ENCODE measurements around the gene TNFRSF25.

The TNFRSF25 gene

GRCh38 chr1:6483761-6484117 lies 17.8 kb upstream of the TNFRSF25 start:
- no peaks in the 10 kb centered on the region for H3K79me2 ChIP-seq (ENCODE audit: control insufficient read depth, insufficient read depth, low read length)
- no peak overlapping the region for H2BK15ac ChIP-seq (replicated peaks; ENCODE audit: low read depth)
- no peaks in the 10 kb centered on the region for H3K36me3 ChIP-seq (ENCODE audit: control insufficient read depth, insufficient read depth, low read length)
- H3K4me1 ChIP-seq (ENCODE audit: control insufficient read depth, low read depth, low read length): no peaks in the 10 kb centered on the region
- DNase-seq: no peak
- no peak overlapping the region for H3K23ac ChIP-seq (ENCODE audit: low read length)
- H3K4ac ChIP-seq (ENCODE audit: low read depth, low read length): no peak overlapping the region
- no peak overlapping the region for H4K8ac ChIP-seq (ENCODE audit: low read depth, low read length)
- no peaks in the 10 kb centered on the region for H3K79me1 ChIP-seq (ENCODE audit: low read length)
- no peak overlapping the region for H2BK120ac ChIP-seq (ENCODE audit: low read depth, low read length)
- no CpG with 5 or more reads among the region's 7 CpGs for WGBS (ENCODE audit: extremely low coverage, insufficient coverage, low lambda C conversion rate)
- no peak overlapping the region for H4K5ac ChIP-seq (ENCODE audit: low read length)
- H2AK5ac ChIP-seq (ENCODE audit: low read length): no peak overlapping the region
- no peak overlapping the region for H3K9ac ChIP-seq (ENCODE audit: low read length)
- no peak overlapping the region for H3K56ac ChIP-seq (ENCODE audit: low read length)
- no peak overlapping the region for H3K4me3 ChIP-seq (ENCODE audit: low read length)
- no peak overlapping the region for H3K18ac ChIP-seq (ENCODE audit: low read length)
- no peak overlapping the region for H3K4me2 ChIP-seq (ENCODE audit: low read length)
- H2BK5ac ChIP-seq (ENCODE audit: low read length): no peak overlapping the region
- H3K27ac ChIP-seq (ENCODE audit: low read depth, low read length): no peak overlapping the region
- H3K27me3 ChIP-seq (ENCODE audit: insufficient read depth, low read length, poor library complexity): no peaks in the 10 kb centered on the region

- no peaks in the 10 kb centered on the region for H3K79me1 ChIP-seq (ENCODE audit: low read length)
- H3K4ac ChIP-seq (ENCODE audit: low read depth, low read length): no peak overlapping the region
- no peak for DNase-seq
- no peaks in the 10 kb centered on the region for H3K27me3 ChIP-seq (ENCODE audit: insufficient read depth, low read length, poor library complexity)
- H3K9ac ChIP-seq (ENCODE audit: low read length): no peak overlapping the region
- H3K4me1 ChIP-seq (ENCODE audit: control insufficient read depth, low read depth, low read length): no peaks in the 10 kb centered on the region
- H2BK5ac ChIP-seq (ENCODE audit: low read length): no peak overlapping the region
- no peak overlapping the region for H2BK15ac ChIP-seq (replicated peaks; ENCODE audit: low read depth)
- H3K4me2 ChIP-seq (ENCODE audit: low read length): no peak overlapping the region
- no peak overlapping the region for H3K4me3 ChIP-seq (ENCODE audit: low read length)
- H2BK120ac ChIP-seq (ENCODE audit: low read depth, low read length): no peak overlapping the region
- H3K79me2 ChIP-seq (ENCODE audit: control insufficient read depth, insufficient read depth, low read length): no peaks in the 10 kb centered on the region
- H3K27ac ChIP-seq (ENCODE audit: low read depth, low read length): no peak overlapping the region
- H4K8ac ChIP-seq (ENCODE audit: low read depth, low read length): no peak overlapping the region
- H3K56ac ChIP-seq (ENCODE audit: low read length): no peak overlapping the region
- no peak overlapping the region for H3K23ac ChIP-seq (ENCODE audit: low read length)
- no peak overlapping the region for H4K5ac ChIP-seq (ENCODE audit: low read length)
- no peaks in the 10 kb centered on the region for H3K36me3 ChIP-seq (ENCODE audit: control insufficient read depth, insufficient read depth, low read length)
- H2AK5ac ChIP-seq (ENCODE audit: low read length): no peak overlapping the region
- WGBS (ENCODE audit: extremely low coverage, insufficient coverage, low lambda C conversion rate): no CpG with 5 or more reads among the region's 14 CpGs
- H3K18ac ChIP-seq (ENCODE audit: low read length): no peak overlapping the region
These were observed 17.2 kb upstream of the TNFRSF25 start for GRCh38 chr1:6483017-6483760.

- Histone ChIP-seq H3K4me2 (ENCODE audit: low read length) (no peak overlapping the region), H3K4me3 (ENCODE audit: low read length) (no peak overlapping the region), H2AK5ac (ENCODE audit: low read length) (no peak overlapping the region), H3K79me1 (ENCODE audit: low read length) (no peaks in the 10 kb centered on the region), H2BK120ac (ENCODE audit: low read depth, low read length) (no peak overlapping the region), H2BK15ac (replicated peaks; ENCODE audit: low read depth) (no peak overlapping the region), H3K18ac (ENCODE audit: low read length) (no peak overlapping the region), H4K8ac (ENCODE audit: low read depth, low read length) (no peak overlapping the region), H3K56ac (ENCODE audit: low read length) (no peak overlapping the region), H3K4ac (ENCODE audit: low read depth, low read length) (no peak overlapping the region), H3K27ac (ENCODE audit: low read depth, low read length) (no peak overlapping the region), H3K4me1 (ENCODE audit: control insufficient read depth, low read depth, low read length) (no peaks in the 10 kb centered on the region), H4K5ac (ENCODE audit: low read length) (no peak overlapping the region), H3K27me3 (ENCODE audit: insufficient read depth, low read length, poor library complexity) (no peaks in the 10 kb centered on the region), H3K9ac (ENCODE audit: low read length) (no peak overlapping the region), H2BK5ac (ENCODE audit: low read length) (no peak overlapping the region), H3K79me2 (ENCODE audit: control insufficient read depth, insufficient read depth, low read length) (no peaks in the 10 kb centered on the region), H3K36me3 (ENCODE audit: control insufficient read depth, insufficient read depth, low read length) (no peaks in the 10 kb centered on the region), H3K23ac (ENCODE audit: low read length) (no peak overlapping the region)
- no peak for DNase-seq
- no CpG with 5 or more reads among the region's 5 CpGs for WGBS (ENCODE audit: extremely low coverage, insufficient coverage, low lambda C conversion rate)
These were observed 15.8 kb upstream of the TNFRSF25 start for GRCh38 chr1:6481820-6482219.

GRCh38 chr1:6477039-6477820 lies 11.3 kb upstream of the TNFRSF25 start:
- Histone ChIP-seq H3K9ac (ENCODE audit: low read length) (no peak overlapping the region), H3K4me2 (ENCODE audit: low read length) (no peak overlapping the region), H2AK5ac (ENCODE audit: low read length) (no peak overlapping the region), H3K27ac (ENCODE audit: low read depth, low read length) (no peak overlapping the region), H4K5ac (ENCODE audit: low read length) (no peak overlapping the region), H4K8ac (ENCODE audit: low read depth, low read length) (no peak overlapping the region), H3K4ac (ENCODE audit: low read depth, low read length) (no peak overlapping the region), H3K79me1 (ENCODE audit: low read length) (no peaks in the 10 kb centered on the region), H2BK15ac (replicated peaks; ENCODE audit: low read depth) (no peak overlapping the region), H3K4me3 (ENCODE audit: low read length) (no peak overlapping the region), H3K18ac (ENCODE audit: low read length) (no peak overlapping the region), H3K56ac (ENCODE audit: low read length) (peak overlapping the region; percentile 60), H3K36me3 (ENCODE audit: control insufficient read depth, insufficient read depth, low read length) (peaks cover 3% of the 10 kb centered on the region), H3K27me3 (ENCODE audit: insufficient read depth, low read length, poor library complexity) (no peaks in the 10 kb centered on the region), H3K79me2 (ENCODE audit: control insufficient read depth, insufficient read depth, low read length) (no peaks in the 10 kb centered on the region), H2BK120ac (ENCODE audit: low read depth, low read length) (no peak overlapping the region), H2BK5ac (ENCODE audit: low read length) (no peak overlapping the region), H3K4me1 (ENCODE audit: control insufficient read depth, low read depth, low read length) (no peaks in the 10 kb centered on the region), H3K23ac (ENCODE audit: low read length) (peak overlapping the region; percentile 45)
- no CpG with 5 or more reads among the region's 24 CpGs for WGBS (ENCODE audit: extremely low coverage, insufficient coverage, low lambda C conversion rate)
- no peak for DNase-seq

GRCh38 chr1:6476483-6476882 lies 10.5 kb upstream of the TNFRSF25 start:
- no peaks in the 10 kb centered on the region for H3K79me2 ChIP-seq (ENCODE audit: control insufficient read depth, insufficient read depth, low read length)
- no peak overlapping the region for H4K5ac ChIP-seq (ENCODE audit: low read length)
- H2BK15ac ChIP-seq (replicated peaks; ENCODE audit: low read depth): no peak overlapping the region
- peaks cover 3% of the 10 kb centered on the region for H3K36me3 ChIP-seq (ENCODE audit: control insufficient read depth, insufficient read depth, low read length)
- no peak for DNase-seq
- H3K4ac ChIP-seq (ENCODE audit: low read depth, low read length): no peak overlapping the region
- peak overlapping the region; percentile 25 for H3K56ac ChIP-seq (ENCODE audit: low read length)
- H2AK5ac ChIP-seq (ENCODE audit: low read length): no peak overlapping the region
- H3K4me1 ChIP-seq (ENCODE audit: control insufficient read depth, low read depth, low read length): no peaks in the 10 kb centered on the region
- H4K8ac ChIP-seq (ENCODE audit: low read depth, low read length): no peak overlapping the region
- no peaks in the 10 kb centered on the region for H3K27me3 ChIP-seq (ENCODE audit: insufficient read depth, low read length, poor library complexity)
- H3K4me2 ChIP-seq (ENCODE audit: low read length): no peak overlapping the region
- H3K18ac ChIP-seq (ENCODE audit: low read length): no peak overlapping the region
- no peak overlapping the region for H3K27ac ChIP-seq (ENCODE audit: low read depth, low read length)
- no peak overlapping the region for H2BK120ac ChIP-seq (ENCODE audit: low read depth, low read length)
- no CpG with 5 or more reads among the region's 5 CpGs for WGBS (ENCODE audit: extremely low coverage, insufficient coverage, low lambda C conversion rate)
- H3K4me3 ChIP-seq (ENCODE audit: low read length): no peak overlapping the region
- H3K9ac ChIP-seq (ENCODE audit: low read length): no peak overlapping the region
- H3K23ac ChIP-seq (ENCODE audit: low read length): no peak overlapping the region
- no peak overlapping the region for H2BK5ac ChIP-seq (ENCODE audit: low read length)
- no peaks in the 10 kb centered on the region for H3K79me1 ChIP-seq (ENCODE audit: low read length)

Measured in mesendoderm (in vitro differentiated cells).